Measurements from ENCODE around the gene PTPA.
"Not testable (repeated sequence)": the region's sequence is repeated elsewhere in the genome, so short reads cannot be mapped to it uniquely, and the experiment has no call there.

PTPA gene

GRCh38 chr9:129109952-129110739, 1.1 kb upstream of the PTPA start:
- no peak for DNase-seq

DNA sequence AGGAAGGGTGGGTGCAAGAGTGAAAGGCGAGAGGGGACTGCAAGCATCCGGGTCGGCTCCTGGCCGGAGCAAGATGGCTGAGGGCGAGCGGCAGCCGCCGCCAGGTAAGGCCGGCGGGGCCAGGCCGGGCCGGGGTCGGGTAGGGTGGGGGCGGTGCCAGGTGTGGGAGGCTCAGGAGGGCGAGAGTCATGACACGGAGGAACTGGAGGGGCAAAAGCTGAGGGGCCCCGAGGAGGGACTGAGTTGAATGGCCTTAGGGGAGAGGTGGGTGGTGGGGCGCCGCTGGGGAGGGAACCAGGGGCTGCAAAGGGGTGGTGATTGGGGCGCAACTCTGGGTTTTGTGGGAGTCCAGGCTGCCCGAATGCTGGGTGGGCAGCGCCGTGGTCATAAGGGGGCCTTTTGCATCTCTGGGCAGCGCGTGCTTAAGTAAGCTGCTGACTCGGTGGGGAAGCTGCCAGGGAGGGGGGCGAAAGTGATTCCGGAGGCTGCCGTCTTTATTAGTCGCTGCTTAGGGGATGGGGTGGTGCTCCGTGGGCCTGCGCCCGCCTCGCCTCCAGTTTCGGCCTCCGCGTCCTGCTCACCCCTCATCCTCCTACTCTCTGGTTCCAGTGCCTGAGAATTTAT, 425 bp downstream of the PTPA start:
- DNase-seq: no peak

DNA sequence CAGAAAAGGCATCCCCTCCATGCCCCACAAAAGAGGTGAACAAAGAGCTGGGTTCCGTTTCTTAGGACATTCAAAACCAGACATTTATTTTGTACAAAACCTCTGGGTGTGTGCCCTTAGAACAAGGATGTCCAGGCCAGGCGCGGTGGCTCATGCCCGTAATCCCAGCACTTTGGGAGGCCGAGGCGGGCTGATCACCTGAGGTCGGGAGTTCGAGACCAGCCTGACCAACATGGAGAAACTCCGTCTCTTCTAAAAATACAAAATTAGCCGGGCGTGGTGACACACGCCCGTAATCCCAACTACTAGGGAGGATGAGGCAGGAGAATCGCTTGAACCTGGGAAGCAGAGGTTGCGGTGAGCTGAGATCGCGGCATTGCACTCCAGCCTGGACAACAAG, 1.3 kb downstream of the PTPA start:
- not testable (repeated sequence) for DNase-seq

GRCh38 chr9:129113645-129114304, 2.6 kb downstream of the PTPA start:
- DNase-seq: no peak

DNA sequence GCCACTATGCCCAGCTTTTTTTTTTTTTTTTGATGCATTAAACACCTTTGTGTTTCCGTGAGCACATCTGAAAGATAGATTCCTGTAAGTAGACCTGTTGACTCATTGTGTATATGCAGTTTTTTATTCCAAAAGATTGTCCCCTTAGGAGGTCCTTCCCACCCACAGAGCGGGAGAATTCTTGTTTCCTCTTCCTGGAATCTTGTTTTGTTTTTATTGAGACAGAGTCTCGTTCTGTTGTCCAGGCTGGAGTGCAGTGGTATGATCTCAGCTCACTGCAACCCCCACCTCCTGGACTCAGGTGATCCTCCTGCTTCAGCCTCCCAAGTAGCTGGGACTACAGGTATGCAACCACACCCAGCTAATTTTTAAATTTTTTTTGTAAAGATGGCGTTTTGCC, 7.6 kb downstream of the PTPA start:
- DNase-seq: no peak

DNA sequence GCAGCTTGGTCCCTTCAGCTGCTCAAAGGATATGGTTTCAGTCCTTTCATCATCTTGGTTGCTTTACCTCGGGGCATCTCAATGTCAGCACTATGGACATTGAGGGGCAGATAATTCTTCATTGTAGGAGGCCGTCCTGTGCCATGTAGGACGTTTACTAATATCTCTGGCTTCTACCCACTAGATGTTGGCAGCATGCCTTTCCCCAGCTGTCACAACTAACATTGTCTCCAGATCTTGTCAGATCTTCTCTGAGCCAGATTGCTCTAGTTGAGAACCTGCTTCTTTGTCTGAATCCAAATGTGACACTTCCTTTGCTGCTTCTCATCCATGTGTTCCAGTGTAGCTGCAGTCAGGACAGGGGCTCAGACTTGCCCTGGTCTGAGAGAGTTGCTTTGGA, 10.3 kb downstream of the PTPA start:
- no peak for DNase-seq

- DNase-seq: no peak
Measured at GRCh38 chr9:129122133-129122532, 10.9 kb downstream of the PTPA start.

DNA sequence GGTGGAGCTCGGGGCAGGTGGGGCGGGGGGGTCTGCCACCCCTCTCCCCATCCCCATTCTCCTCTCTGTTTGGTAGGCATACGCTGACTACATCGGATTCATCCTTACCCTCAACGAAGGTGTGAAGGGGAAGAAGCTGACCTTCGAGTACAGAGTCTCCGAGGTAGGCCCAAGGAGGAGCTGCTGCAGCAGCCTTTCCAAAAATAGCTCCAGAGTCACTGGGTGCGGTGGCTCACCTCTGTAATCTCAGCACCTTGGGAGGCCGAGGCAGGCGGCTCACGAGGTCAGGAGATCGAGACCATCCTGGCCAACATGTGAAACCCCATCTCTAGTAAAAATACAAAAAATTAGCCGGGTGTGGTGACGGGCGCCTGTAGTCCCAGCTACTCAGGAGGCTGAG, 11.8 kb downstream of the PTPA start:
- DNase-seq: not testable (repeated sequence)

DNA sequence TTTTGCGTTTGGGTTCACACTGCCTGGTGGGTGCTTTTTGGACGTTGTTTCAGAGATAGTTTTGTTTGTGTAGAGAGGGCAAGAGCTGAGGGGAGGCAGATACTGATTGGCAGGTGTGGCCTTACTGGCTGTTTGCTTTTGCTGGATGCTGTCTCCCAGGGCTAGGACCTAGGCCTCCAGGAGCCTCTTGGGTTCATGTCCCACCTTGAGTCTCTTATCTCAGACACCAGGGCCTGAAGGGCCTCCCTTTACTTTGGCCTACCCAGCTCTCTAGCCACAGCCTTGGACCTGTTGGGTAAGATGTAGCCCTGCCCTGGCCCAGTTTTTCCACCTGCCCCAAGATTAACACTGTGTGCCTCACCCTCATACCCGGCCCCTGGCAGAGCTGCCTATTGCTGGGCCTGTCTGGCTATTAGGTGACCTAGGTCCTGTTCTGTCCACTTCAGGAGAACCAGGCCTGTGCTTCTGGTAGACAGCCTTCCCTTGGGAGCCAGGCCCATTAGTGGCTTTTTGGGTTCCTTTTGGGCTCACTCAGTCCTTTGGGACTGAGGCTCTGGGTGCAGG, 13.4 kb downstream of the PTPA start:
- no peak for DNase-seq

DNA sequence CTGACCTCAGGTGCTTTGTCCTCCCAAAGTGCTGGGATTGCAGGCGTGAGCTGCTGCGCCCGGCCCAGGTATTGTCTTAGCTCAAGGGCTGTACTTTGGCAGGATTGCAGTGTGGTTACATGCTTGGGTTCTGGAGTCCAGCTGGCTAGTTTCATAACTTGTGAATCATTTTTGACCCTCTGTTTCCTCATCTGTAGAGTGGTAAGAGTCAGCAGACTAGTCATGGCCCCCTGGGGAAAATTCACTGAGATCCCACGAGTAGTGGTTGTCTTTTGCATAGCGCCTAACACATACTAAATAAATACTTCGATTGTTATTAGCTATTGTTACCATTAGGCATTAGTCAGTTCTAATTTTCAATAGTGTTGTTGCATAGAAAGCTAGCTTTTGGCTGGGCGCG, 14.3 kb downstream of the PTPA start:
- no peak for DNase-seq

- DNase-seq: no peak
Measured at GRCh38 chr9:129126749-129127618, 15.8 kb downstream of the PTPA start.

GRCh38 chr9:129128689-129129088, 17.5 kb downstream of the PTPA start:
- no peak for DNase-seq

DNA sequence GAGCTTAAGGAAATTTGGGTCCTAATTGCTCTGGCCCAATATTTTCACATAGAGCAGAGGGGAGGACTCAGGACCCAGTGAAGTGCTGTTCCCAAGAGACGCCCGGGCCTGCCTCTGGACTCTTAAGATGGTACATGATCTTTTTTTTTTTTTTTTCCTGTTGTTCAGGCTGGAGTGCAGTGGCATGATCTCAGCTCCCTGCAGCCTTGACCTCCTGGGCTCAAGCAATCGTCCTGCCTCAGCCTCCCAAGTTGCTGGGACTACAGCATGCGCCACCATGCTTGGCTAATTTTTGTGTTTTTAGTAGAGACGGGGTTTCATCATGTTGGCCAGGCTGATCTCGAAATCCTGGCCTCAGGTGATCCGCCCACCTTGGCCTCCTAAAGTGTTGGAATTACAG, 19.1 kb downstream of the PTPA start:
- DNase-seq: not testable (repeated sequence)

DNA sequence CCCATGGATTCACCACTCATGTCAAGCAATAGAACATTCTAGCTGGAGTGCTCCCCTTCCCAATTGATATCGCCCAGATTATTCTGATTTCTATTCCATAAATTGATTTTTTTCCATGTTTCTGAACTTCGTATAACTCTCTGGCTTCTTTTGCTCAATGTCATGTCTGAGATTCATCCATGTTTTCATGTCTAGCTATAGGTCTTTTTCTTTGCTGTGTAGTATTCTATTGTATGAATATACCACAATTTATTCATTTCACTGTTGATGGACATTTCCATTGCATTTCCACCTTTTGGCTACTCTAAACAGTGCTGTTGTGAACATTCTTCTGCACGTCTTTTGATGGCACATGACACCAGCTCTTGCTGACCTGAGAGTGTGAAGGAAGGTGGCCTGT, 19.6 kb downstream of the PTPA start:
- no peak for DNase-seq

DNA sequence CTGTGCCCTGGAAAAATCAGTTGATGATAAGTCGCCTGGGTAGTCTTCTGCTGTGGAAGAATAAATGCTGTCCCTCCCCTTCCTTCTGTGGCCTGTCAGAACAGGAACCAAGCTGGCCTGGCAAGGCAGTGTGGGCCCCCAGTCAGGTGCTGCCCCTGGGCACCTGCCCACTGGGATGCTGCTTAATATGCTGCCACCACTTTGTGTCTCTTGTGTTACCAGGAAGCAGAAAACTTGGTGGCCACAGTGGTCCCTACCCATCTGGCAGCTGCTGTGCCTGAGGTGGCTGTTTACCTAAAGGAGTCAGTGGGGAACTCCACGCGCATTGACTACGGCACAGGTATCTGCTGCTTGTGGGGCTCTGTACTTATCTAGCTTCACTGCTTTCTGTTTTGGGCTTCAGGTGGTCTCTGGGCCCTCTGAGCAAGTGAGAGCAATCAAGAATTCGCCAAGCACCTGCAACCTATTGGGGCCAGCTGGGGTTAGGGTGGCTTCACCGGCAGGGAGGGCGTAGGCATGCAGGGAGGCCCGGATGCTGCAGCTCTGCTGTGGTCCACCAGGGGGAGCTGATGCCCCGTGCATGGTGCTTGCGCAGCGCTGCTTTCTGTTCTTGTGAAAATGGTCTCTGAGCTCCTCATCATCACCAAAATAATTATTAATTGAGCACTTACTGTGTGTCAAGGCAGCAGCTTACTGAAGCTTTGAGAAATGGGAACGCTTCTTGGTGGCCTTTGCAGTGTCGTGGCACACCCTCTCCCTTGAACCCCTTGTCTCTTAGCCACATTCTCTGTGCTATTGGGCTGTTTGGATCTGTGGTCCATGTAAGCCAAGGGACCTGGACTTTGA, 20.3 kb downstream of the PTPA start:
- peak; percentile 45 for DNase-seq

- no peak for DNase-seq
Measured at GRCh38 chr9:129133082-129133481, 21.9 kb downstream of the PTPA start.

GRCh38 chr9:129135476-129135875, 24.3 kb downstream of the PTPA start:
- no peak for DNase-seq

- DNase-seq: no peak
Measured at GRCh38 chr9:129136446-129137035, 25.3 kb downstream of the PTPA start.

GRCh38 chr9:129137292-129138143, 26.3 kb downstream of the PTPA start:
- DNase-seq: no peak

- DNase-seq: no peak
Measured at GRCh38 chr9:129138144-129138462, 26.9 kb downstream of the PTPA start.
